GM12874 (cell line): ENCODE measurements around the gene SEMA3C.

ENCODE experiments used
- TF ChIP-seq, protein P1 (sequence below): IDR thresholded peaks from 2 replicates; pipeline ENCODE4 v1.5.1; 2011; ENCODE audit warnings: low read depth, mild to moderate bottlenecking, control low read depth, low read length, moderate library complexity; ENCODE audit not compliant: insufficient read depth

The SEMA3C gene

GRCh38 chr7:80720146-80720545 is 198.7 kb downstream of the SEMA3C start:
- TF ChIP-seq, protein P1, sequence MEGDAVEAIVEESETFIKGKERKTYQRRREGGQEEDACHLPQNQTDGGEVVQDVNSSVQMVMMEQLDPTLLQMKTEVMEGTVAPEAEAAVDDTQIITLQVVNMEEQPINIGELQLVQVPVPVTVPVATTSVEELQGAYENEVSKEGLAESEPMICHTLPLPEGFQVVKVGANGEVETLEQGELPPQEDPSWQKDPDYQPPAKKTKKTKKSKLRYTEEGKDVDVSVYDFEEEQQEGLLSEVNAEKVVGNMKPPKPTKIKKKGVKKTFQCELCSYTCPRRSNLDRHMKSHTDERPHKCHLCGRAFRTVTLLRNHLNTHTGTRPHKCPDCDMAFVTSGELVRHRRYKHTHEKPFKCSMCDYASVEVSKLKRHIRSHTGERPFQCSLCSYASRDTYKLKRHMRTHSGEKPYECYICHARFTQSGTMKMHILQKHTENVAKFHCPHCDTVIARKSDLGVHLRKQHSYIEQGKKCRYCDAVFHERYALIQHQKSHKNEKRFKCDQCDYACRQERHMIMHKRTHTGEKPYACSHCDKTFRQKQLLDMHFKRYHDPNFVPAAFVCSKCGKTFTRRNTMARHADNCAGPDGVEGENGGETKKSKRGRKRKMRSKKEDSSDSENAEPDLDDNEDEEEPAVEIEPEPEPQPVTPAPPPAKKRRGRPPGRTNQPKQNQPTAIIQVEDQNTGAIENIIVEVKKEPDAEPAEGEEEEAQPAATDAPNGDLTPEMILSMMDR = no peak

DNA sequence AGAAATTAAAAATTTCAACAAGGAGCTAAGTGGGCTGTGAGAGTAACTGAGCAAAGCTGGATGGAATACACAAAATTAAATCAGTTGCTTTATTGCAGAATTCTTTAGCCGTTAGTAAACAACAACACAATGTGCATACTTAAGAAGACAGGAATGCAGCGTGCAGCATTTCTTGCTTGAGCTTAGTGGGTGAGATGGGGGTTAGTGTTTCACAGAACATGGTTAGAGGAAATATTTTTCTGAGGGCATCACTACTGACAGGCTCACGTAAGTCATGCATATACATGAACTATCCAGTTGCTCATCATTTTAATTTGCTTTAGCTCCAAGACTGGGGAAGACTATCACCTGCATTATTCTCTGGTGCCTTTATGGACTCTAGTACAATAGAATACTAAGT is 199.6 kb downstream of the SEMA3C start:
- TF ChIP-seq, protein P1 = no peak

DNA sequence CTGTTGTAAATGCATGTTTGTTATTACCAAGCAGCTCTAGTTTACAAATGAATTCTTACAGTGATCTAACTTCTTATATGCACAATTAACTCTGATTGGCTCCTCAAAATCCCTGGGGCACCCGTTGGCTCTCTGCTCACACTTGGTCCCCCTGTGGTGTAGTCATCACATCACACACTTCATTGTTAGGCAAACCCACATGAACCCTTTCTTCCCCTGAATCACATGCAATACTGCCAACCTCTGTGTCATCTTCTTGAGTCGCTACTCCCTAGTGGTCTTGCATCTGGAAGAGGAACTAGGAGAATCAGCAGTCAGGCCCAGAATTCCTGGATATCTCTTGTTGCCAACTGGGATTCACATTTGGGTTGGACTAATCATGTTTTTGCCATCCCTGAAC is 207.3 kb downstream of the SEMA3C start:
- TF ChIP-seq, protein P1 = no peak

- TF ChIP-seq, protein P1 = no peak
Observed at GRCh38 chr7:80708123-80708522, 210.7 kb downstream of the SEMA3C start.

DNA sequence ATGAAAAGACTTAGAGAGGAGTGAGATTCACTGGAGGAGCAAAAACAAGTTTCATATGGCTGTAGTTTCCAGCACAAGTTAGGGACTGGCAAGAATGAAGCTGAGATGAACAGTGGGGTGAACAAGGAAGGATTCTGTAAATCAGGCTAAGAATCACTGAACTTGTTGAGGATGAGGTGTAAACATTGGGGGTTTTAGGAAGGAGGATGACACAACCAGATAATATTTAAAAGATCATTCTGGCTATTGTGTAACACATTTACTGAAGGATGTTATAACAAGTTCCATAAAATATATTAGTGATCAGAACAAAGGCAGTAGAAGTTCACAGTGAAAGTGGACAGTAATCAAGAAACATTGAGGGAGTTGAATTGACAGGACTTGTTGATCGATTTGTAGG is 211.5 kb downstream of the SEMA3C start:
- TF ChIP-seq, protein P1 = no peak

GRCh38 chr7:80705130-80705781 is 213.6 kb downstream of the SEMA3C start:
- TF ChIP-seq, protein P1 = no peak

DNA sequence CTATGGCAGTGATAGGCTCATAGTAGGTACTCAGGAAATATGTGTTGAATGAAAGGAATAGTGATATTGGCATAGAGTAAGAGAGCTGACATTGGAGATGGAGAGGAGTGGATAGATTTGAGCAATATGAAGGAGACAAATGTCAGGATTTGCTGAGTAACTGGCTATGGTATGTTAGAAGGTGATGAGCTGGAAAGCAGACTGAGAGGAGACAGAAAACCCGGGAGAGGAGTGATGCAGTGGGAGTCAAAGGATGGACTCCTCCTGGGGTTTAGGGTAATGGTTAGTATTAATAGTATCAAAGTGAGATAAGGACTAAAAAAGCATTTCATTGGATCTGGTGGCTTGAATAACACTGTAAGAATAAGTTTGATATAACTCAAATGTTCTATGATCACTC is 215.6 kb downstream of the SEMA3C start:
- TF ChIP-seq, protein P1 = no peak
